A673 (cell line): Measurements from ENCODE around the gene TCF12.

ENCODE experiments used
- CTCF ChIP-seq: fragments of 300-800, 200-600 bp; sonication (generic); conservative IDR thresholded peaks from 2 replicates; pipeline ENCODE4 v1.5.1; 2017; ENCODE audit warnings: low read depth, mild to moderate bottlenecking, antibody characterized with exemption, low read length, moderate library complexity, mixed read lengths
- EZH2 ChIP-seq: fragments of 200-600 bp; sonication (generic); IDR thresholded peaks from 2 replicates; pipeline ENCODE4 v1.6.1; 2017; ENCODE audit warnings: borderline replicate concordance, low read depth, mild to moderate bottlenecking, mixed read lengths, antibody characterized with exemption, low read length; ENCODE audit not compliant: poor library complexity, severe bottlenecking

GRCh38 chr15:57282686-57283085 is 364.2 kb downstream of the TCF12 start:
- TF ChIP-seq CTCF = no peak
- no peak for TF ChIP-seq EZH2
